ENCODE results near the gene MVB12B.

The MVB12B gene

DNA sequence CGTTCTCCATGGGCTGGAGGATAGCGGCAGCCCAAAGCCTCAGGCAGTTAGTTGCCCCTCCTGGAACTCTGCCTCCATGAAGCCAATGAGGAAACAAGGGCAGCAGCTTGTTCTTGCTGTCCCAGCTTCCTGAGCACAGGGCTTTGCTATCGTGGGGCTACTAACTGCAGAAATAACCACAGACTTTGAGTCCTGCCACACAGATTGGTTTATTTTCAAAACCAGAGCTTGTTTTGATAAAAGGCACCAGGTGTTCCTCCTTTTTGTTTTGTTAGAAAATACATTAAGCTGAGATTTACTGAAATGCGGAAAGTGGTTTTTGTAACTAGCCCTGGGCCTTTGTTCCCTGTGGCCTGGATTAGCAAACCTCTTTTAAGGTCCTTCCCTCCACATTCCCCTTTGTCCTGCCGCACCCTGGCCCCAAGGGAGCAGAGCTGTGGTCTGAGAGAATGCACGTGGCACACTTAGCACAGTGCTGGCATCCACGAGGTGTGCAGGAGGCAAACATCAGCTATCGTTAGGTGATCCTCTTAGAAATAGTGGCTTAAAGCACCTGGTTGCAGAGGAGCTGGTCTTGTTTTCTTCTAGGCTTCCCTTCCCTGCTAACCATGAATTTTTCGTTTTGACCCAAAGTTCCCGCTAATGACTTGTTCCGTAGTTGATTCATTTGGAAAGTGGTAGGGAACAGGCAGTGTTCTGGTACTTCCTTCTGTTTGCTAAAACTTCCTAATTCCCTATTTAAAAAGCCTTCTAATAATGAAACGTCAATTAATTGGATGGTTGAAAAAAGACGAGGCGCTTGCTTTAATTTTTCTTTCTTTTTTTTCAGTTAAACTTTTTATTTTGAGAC lies 21.5 kb downstream of the MVB12B start:
- H3K9ac ChIP-seq (ENCODE audit: low read length) = no peak overlapping the region

DNA sequence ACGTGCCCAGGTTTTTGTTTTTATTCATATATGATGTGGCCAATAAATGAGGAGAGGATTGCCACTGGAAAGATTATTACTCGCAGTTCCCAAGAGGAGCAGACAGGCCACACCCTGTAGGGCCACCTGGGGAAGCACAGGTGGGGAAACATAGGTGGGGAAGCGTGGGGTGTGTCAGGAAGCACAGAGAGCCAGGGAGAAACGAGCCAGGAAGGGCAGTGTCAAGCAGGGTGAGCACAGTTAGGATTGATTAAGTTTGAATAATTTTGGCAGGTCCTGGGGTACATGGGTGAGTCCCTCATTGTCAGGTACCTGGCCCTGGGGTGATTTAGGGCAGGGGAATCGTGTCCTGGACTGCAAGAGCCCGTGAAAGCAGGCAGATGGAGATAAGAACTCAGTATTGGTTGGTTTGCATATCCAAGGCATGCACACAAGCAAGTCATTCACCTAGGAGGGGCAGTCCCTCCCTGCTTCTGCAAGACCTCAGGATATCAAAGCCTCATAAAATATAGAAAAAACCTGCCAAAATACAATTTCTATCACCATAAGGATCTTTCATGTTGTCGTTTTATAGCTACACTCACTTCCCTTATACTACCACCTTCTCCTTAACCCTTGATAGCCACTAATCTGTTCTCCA lies 22.4 kb downstream of the MVB12B start:
- no peak overlapping the region for H3K4me2 ChIP-seq (ENCODE audit: low read depth, low read length, poor library complexity, severe bottlenecking)
- no peak overlapping the region for H3K9ac ChIP-seq (ENCODE audit: low read length)
- no peak overlapping the region for H3K27ac ChIP-seq (ENCODE audit: low read depth, low read length)
- no peak overlapping the region for H3K4me3 ChIP-seq (ENCODE audit: insufficient read depth, low read length, poor library complexity, severe bottlenecking)
- no peak overlapping the region for H2AFZ ChIP-seq (ENCODE audit: low read depth, low read length, severe bottlenecking)
- H3K9me2 ChIP-seq (replicated peaks; ENCODE audit: insufficient read depth, low read length) = no peaks in the 10 kb centered on the region
- TF ChIP-seq EZH2phosphoT487 (conservative IDR thresholded peaks at IDR 0.05; ENCODE audit: low read length) = no peak
- TF ChIP-seq, protein P1, sequence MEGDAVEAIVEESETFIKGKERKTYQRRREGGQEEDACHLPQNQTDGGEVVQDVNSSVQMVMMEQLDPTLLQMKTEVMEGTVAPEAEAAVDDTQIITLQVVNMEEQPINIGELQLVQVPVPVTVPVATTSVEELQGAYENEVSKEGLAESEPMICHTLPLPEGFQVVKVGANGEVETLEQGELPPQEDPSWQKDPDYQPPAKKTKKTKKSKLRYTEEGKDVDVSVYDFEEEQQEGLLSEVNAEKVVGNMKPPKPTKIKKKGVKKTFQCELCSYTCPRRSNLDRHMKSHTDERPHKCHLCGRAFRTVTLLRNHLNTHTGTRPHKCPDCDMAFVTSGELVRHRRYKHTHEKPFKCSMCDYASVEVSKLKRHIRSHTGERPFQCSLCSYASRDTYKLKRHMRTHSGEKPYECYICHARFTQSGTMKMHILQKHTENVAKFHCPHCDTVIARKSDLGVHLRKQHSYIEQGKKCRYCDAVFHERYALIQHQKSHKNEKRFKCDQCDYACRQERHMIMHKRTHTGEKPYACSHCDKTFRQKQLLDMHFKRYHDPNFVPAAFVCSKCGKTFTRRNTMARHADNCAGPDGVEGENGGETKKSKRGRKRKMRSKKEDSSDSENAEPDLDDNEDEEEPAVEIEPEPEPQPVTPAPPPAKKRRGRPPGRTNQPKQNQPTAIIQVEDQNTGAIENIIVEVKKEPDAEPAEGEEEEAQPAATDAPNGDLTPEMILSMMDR (IDR thresholded peaks at IDR 0.05; ENCODE audit: insufficient read depth, low read length, poor library complexity, severe bottlenecking) = no peak
- H3K36me3 ChIP-seq (ENCODE audit: low read length) = no peaks in the 10 kb centered on the region
- no peaks in the 10 kb centered on the region for H3K79me2 ChIP-seq (ENCODE audit: insufficient read depth, low read length)
- no peaks in the 10 kb centered on the region for H3F3A ChIP-seq (ENCODE audit: insufficient read depth)
- H4K20me1 ChIP-seq (ENCODE audit: low read depth, low read length) = no peaks in the 10 kb centered on the region
- no peaks in the 10 kb centered on the region for H3K9me3 ChIP-seq (ENCODE audit: insufficient read depth, low read length)
- H3K27me3 ChIP-seq (ENCODE audit: low read length) = peaks cover 2% of the 10 kb centered on the region; the same call in 1 of the 2 replicates

More for the DNA sequence above, 21.5 kb downstream of the MVB12B start:
- Histone ChIP-seq H3K9me3 (ENCODE audit: insufficient read depth, low read length) (no peaks in the 10 kb centered on the region), H3F3A (ENCODE audit: insufficient read depth) (no peaks in the 10 kb centered on the region), H3K4me2 (ENCODE audit: low read depth, low read length, poor library complexity, severe bottlenecking) (no peak overlapping the region), H3K4me3 (ENCODE audit: insufficient read depth, low read length, poor library complexity, severe bottlenecking) (no peak overlapping the region), H3K36me3 (ENCODE audit: low read length) (no peaks in the 10 kb centered on the region), H3K9me2 (replicated peaks; ENCODE audit: insufficient read depth, low read length) (no peaks in the 10 kb centered on the region), H4K20me1 (ENCODE audit: low read depth, low read length) (no peaks in the 10 kb centered on the region), H3K27ac (ENCODE audit: low read depth, low read length) (no peak overlapping the region), H3K27me3 (ENCODE audit: low read length) (peaks cover 2% of the 10 kb centered on the region; the same call in 1 of the 2 replicates), H2AFZ (ENCODE audit: low read depth, low read length, severe bottlenecking) (no peak overlapping the region), H3K79me2 (ENCODE audit: insufficient read depth, low read length) (no peaks in the 10 kb centered on the region)
- no peak for TF ChIP-seq EZH2phosphoT487 (conservative IDR thresholded peaks at IDR 0.05; ENCODE audit: low read length)
- TF ChIP-seq, protein P1 (IDR thresholded peaks at IDR 0.05; ENCODE audit: insufficient read depth, low read length, poor library complexity, severe bottlenecking) = no peak

DNA sequence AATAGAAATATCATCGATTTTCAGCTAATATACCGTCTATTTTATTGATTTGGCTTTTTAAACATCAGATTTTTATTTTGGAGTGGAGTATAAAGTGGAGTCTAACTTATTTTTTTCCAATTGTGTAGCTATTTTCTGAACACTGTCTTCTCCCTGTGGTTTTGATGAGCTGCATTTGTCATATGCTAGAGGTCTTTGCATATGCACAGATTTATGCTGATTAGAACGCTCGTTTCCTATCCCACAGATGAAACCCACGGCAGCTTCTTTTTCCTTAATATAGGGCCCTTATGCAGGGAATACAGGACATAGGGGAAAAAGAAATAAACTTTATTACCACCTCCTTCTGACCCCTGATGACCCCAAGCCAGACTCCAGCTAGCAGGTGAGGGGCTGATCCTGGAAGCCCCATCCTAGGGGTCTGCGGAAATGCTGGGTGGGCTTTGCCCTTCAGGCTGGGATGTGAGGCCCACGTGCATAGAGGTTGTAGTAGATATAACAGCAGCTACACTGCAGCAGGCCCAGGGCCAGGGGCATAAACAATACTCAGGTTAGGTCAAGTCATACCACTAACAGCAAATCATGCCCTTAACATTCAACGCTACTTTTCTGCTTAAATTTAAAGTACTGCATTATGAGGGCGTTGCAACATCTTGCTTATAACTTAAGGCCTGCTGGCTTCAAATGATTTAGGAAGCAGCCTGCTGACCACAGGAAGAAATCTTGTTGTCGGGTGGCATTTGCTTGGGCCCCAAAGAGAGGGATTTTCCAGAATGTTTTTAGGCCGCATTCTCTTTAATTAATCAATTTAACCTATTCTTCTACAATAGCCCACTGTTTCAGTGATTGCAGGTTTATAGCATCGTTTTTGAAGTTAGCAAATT lies 28.5 kb downstream of the MVB12B start:
- Histone ChIP-seq H3K4me3 (ENCODE audit: insufficient read depth, low read length, poor library complexity, severe bottlenecking) (no peak overlapping the region), H3K27me3 (ENCODE audit: low read length) (no peaks in the 10 kb centered on the region), H3K9me2 (replicated peaks; ENCODE audit: insufficient read depth, low read length) (no peaks in the 10 kb centered on the region), H3F3A (ENCODE audit: insufficient read depth) (no peaks in the 10 kb centered on the region), H3K9me3 (ENCODE audit: insufficient read depth, low read length) (no peaks in the 10 kb centered on the region), H3K36me3 (ENCODE audit: low read length) (no peaks in the 10 kb centered on the region), H3K79me2 (ENCODE audit: insufficient read depth, low read length) (no peaks in the 10 kb centered on the region), H2AFZ (ENCODE audit: low read depth, low read length, severe bottlenecking) (no peak overlapping the region), H3K9ac (ENCODE audit: low read length) (no peak overlapping the region), H4K20me1 (ENCODE audit: low read depth, low read length) (no peaks in the 10 kb centered on the region), H3K27ac (ENCODE audit: low read depth, low read length) (no peak overlapping the region), H3K4me2 (ENCODE audit: low read depth, low read length, poor library complexity, severe bottlenecking) (no peak overlapping the region)
- TF ChIP-seq, protein P1 (IDR thresholded peaks at IDR 0.05; ENCODE audit: insufficient read depth, low read length, poor library complexity, severe bottlenecking) = no peak
- TF ChIP-seq EZH2phosphoT487 (conservative IDR thresholded peaks at IDR 0.05; ENCODE audit: low read length) = no peak

All from SU-DHL-6 (cell line).